Panc1 (cell line): ENCODE results near the gene FAM228A.

Experiments
- POLR2AphosphoS5 ChIP-seq: IDR thresholded peaks from 2 replicates; pipeline ENCODE4 v1.6.1; 2012; ENCODE audit warnings: mild to moderate bottlenecking, low read depth, low read length, moderate library complexity
- REST ChIP-seq, 2 experiments: IDR thresholded peaks; 2 replicates each; pipeline ENCODE4 v1.6.1; 2011 to 2012; ENCODE audit warnings: low read depth in 2 of 2, control low read depth in 1 of 2, low read length in 1 of 2, mild to moderate bottlenecking in 1 of 2, moderate library complexity in 1 of 2; ENCODE audit not compliant: insufficient read depth in 1 of 2
- SIN3A ChIP-seq: IDR thresholded peaks from 2 replicates; pipeline ENCODE4 v1.6.1; 2012; ENCODE audit warnings: low read depth, mild to moderate bottlenecking, low read length, moderate library complexity, borderline replicate concordance; ENCODE audit not compliant: insufficient read depth
- TCF7L2 ChIP-seq: IDR thresholded peaks from 2 replicates; pipeline ENCODE4 v1.6.1; 2011; ENCODE audit warnings: mild to moderate bottlenecking, low read depth, low read length, inconsistent platforms
- TF ChIP-seq, protein P1 (sequence below): fragments of 450-650 bp; IDR thresholded peaks from 2 replicates; pipeline ENCODE4 v1.5.1; 2017; ENCODE audit warnings: mild to moderate bottlenecking

DNA sequence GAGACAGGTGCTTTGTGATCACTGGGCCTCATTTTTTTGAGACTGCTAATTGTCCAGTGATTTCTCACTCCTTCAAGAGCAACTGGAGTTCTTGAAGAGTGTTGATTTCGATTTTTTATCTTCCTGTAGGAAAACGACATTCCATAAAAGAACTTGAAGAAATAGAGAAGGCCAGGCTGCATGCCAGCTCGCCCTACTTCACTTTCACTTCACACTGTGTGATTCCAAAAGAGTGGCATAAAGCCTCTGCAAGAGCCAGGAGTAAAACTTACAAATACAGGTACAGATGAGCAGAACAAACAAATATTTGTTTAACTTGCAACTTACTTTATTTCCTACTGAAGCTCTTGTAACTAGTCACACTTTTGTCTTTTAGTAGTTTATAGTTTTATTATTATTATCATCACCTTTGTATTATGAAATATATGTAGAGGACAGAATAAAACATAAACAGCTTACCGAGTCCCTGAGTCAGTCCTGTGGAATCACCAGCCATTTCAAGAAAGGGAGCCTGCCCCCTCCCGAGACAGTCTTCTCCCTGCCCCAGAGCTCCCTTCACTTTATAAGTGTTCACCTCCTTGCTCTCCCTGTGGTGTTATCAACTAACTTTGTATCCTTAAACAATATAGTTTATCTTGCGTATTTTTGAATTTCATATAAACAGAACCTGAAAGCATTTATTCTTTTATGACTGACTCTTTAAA, 8.7 kb downstream of the FAM228A start:
- TF ChIP-seq REST (IDR thresholded peaks at IDR 0.05; ENCODE audit: insufficient read depth in 1 of 2, low read depth in 2 of 2, low read length in 1 of 2) (no peak), POLR2AphosphoS5 (no peak), TCF7L2 (no peak), SIN3A (no peak)
- TF ChIP-seq, protein P1, sequence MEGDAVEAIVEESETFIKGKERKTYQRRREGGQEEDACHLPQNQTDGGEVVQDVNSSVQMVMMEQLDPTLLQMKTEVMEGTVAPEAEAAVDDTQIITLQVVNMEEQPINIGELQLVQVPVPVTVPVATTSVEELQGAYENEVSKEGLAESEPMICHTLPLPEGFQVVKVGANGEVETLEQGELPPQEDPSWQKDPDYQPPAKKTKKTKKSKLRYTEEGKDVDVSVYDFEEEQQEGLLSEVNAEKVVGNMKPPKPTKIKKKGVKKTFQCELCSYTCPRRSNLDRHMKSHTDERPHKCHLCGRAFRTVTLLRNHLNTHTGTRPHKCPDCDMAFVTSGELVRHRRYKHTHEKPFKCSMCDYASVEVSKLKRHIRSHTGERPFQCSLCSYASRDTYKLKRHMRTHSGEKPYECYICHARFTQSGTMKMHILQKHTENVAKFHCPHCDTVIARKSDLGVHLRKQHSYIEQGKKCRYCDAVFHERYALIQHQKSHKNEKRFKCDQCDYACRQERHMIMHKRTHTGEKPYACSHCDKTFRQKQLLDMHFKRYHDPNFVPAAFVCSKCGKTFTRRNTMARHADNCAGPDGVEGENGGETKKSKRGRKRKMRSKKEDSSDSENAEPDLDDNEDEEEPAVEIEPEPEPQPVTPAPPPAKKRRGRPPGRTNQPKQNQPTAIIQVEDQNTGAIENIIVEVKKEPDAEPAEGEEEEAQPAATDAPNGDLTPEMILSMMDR = no peak
